Kidney capillary endothelial cell (primary cell): ENCODE measurements around the gene MAGI2.
"Not testable (repeated sequence)": the region's sequence is repeated elsewhere in the genome, so short reads cannot be mapped to it uniquely, and the experiment has no call there.

Experiments
- DNase-seq: peaks from one replicate; pipeline ENCODE4 v3.0.0-alpha.2; 2018; ENCODE audit warnings: low spot score

MAGI2 gene

DNA sequence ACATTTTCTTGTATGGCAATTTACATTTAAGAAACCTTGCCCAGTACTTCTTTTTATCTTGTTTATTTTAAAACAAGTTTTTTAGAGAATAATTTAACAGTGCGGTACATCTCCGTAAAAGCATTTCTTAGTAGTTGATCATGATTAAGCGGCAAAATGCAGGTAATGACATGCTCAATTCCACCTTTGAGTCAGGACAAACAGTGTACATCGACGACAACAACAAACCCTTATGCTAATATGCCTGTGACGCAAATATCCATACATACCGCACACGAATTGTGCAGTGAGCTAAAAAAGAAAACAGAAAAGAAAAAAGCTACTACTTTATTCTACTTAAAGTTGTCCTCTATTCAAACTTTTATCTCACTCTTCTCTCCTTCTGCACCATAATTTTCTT lies 1.9 kb downstream of the MAGI2 start:
- no peak for DNase-seq

DNA sequence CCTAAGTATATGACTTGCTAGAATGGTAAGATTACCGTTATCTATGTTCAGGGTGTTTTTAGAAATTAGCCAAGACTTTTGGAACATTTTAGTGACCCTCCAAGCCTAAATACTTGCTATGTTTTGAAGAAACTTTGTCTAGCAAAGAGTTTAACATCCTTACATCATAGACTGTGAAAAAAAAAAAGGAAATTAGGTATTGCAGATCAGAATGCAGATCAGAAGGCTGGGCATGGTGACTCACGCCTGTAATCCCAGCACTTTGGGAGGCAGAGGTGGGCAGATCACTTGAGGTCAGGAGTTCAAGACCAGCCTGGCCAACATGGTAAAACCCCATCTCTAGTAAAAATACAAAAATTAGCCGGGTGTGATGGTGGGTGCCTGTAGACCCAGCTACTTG lies 10.7 kb downstream of the MAGI2 start:
- DNase-seq: not testable (repeated sequence)

DNA sequence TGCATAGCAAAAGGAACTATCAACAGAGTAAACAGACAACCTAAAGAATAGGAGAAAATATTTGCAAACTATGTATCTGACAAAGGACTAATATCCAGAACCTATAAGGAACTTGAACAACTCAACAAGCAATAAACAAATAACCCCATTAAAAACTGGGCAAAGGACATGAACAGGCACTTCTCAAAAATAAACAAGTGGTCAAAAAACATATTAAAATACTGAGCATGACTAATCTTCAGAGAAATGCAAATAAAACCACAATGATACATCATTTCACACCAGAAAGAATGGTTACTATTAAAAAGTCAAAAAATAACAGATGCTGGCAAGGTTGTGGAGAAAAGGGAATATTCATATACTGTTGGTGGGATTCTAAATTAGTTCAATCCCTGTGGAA lies 17.1 kb downstream of the MAGI2 start:
- DNase-seq: no peak

DNA sequence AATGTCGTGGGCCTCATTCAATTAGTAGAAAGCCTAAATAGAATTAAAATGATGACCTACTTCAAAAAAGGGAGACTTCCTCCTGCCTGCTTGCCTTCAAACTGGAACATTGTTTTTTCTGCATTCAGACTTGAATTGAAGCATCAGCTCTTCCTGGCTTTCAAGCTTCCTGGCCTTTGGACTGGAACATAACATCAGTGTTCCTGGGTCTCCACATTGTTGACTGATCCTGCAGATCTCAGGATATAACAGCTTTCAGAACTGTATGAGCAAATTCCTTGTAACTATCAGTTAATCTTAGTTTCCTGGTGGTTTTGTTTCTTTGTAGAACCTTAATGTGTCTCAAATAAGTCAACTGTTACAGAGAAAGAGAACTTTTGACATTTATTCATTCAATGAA lies 18.6 kb downstream of the MAGI2 start:
- DNase-seq: no peak

DNA sequence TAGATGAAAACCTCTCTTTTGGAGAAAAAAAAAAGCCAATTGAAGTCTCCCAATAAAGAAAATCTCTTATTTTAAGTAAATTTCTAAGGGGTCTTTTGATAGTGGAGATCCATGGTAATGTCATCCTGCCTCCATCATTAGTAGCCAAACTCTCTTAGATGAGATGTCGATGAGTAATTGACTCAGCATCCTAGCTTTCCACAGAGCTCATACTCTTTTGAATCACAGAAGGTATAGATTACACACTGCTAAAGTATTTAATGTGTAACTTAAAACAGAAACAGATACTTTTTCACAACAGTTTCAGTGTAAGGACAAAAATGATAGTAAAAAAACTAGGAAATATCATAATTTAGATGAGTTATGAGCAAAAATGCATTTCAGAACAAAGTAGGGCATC lies 19.4 kb downstream of the MAGI2 start:
- no peak for DNase-seq

DNA sequence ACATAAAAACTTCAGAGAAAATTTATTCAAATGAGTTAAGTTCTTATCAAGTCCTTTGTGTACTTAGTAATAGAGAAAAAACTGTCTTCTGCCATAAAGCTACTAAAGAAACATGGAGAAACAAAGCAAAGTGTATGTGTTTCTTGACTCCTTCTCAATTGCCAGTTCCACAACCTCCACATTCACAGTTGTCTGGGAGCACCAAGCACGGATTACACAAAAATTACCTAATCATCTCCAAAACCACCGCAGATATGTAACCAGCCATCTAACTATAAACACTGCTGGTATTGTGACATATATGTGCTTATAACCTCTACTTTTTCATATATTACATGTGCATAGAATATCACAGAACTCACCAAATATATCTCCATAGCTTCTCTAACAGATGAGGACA lies 23.1 kb downstream of the MAGI2 start:
- no peak for DNase-seq

DNA sequence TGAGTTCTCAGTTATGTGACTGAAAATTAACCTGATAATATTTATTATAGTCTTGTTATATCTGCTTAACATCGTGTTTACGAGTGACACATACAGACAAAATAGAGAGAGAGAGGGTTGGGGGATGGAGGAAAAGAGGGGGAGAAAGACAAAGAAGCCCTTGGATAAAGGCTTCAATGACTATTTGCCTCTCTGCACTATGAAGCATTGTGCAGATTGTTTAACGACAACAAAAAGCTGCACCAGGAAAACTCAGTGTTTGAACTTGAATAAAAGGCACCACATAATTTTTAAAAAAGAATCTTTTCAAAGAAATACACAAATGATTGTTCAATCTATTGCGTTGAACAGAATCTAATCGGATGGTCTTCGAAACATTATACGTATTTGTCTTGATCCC lies 27.8 kb downstream of the MAGI2 start:
- DNase-seq: no peak

DNA sequence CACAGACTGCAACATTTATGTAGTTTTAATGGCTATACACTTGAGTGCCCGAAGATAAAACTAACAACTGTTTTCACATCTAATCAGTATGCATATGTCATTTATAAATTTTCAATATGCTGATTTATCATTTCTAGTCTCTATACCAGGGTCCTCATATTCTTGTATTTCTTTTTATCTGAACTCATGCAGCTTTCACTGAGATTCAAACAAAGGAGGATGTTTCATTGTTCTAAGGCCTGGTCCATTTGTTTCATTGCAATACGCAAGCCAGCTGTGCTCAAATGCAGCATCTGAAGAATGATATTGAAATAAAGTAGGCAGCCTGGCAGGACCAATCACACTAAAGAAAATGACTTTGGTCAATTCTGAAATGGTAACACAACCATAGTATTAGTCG lies 31.7 kb downstream of the MAGI2 start:
- no peak for DNase-seq

DNA sequence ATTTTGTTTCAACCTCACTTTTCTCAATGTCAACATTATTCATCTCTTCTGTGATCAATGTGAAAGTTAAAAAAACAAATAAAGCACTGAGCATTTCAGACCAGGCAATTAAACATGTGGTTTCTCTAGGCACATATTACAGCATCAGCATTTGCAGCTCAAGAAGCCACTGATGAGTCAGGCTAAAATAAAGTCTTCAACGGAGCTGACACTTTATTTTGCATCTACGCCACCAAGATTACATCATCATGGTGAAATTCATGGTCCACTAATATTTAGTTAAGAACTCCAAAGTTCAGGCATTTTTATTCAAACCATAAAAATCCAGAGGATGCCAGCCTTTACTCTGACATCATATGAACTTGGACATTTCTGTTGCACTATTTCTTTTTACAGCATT lies 33.0 kb downstream of the MAGI2 start:
- no peak for DNase-seq

DNA sequence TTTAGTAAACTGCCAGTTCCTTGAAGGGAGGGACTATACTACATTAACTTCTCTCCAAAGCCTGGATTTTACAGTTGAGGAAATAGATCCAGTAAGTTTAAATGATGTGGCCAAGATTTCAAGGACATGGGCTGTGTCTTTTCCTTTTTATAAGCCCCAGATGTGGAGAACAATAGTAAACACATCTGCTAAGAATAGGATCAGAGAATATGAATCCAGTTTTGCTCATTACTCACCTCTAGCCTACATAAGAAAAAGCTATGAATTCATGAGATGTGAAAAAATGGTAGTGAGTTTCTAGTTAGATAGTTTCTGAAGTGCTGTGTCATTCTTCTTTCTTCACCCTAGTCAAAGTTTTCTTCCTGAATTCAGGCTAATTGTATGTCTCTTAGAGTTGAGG lies 38.6 kb downstream of the MAGI2 start:
- DNase-seq: no peak

DNA sequence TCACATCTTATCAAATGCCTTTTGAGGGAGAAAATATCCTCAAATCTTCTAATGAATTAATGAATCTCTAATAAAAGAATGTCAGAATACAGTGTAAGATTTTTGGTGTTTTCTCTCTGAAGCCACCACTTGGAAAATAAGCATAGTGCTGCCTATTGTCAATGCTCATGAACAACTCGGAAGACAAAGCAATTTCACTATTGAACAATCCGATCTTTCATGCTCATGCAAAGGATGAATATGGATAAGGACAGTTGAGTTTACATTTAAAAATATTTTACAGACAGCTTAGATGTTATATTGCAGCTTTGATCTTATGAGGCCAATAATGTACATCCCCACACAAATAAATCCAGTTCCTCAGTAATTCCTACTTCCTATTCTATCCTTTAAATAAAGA lies 40.6 kb downstream of the MAGI2 start:
- no peak for DNase-seq

DNA sequence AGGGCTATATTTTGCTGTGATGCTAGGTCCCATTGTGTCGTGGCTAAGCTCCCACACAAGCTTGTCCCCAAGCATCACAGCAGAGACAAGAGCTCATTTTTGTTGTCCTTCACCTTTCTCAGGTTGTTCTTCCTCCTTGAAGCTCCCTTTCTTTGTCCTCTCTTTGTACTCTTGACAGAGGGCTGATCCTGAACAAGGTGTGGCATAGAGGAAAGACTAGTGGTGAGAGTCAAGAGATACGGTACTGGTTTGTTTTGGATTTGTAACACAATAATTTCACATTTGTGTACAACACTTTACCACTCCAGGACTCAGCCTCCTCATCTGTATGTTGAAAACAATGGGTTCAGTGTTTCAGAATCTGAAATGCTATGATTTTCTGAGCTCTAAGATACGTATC lies 41.0 kb downstream of the MAGI2 start:
- no peak for DNase-seq

DNA sequence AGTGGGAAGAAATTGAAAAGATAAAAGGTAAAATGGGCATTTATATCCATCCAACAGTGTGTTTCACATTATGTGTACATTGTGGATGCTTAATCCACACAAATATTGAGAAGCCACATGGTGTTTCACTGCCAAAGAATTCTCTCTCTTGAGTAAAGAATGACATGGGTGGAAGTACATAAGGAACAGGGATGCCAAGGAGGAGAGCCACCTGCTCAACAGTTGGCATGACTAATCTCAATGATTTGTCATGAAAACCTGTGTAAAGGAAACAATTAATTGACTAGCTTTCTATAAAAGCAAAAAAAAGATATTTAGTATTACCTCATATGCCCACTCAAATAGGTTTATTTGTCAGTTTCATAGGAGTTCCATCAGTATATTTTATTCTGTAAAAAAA lies 43.1 kb downstream of the MAGI2 start:
- no peak for DNase-seq

DNA sequence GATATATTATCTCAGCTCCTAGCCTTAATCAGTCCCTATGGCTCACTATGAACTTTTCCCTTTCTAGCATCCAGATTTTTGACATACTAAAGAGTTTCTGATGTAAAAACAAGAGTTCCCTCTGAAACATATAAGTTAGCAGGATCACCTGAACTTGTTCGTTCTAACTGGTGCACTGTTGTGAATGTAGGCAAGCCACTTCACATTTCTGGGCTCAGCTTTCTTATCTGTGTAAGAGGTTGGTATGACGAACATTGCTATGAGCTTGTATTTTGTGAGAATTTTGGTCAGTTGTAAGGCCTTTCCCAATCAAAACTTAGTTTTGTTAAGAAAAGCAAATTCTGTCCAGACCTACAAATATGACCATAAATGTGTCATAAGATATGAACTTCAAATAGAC lies 46.1 kb downstream of the MAGI2 start:
- DNase-seq: no peak

DNA sequence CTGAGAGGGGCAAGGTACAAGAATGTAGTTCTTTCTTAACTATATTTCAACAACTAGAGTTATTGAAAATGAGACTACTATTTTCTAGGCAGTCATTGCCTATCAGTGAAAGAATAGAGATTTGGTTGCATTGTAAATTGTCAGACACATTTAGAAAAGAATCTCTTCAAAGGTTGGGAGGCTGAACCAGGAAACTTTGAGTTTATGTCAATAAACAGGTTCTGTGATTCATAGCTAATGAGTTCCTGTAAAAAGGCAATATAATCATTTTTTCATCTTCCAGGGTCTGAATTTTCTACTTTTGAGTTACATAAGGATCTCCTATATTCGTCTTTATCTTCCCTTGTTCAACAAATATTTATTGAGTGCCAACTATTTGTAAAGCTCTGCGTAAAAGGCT lies 47.1 kb downstream of the MAGI2 start:
- no peak for DNase-seq

DNA sequence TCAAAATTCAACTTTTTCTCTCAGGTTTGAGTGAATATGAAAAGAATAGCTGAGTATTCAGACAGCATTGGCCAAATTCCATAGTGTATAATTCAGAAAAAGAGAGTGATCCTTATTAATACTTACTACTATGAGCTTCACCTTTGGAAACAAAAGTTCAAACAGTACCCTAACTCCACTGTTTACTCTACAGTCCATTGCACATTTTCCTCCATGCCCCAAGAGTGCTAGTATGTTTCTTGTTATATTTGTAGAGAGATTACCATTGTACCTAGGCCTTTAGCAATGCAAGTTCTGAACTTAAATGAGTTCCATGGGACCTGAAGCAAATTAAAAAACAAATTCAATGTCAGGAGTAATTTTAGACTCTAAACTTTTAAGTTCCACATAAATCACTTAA lies 48.1 kb downstream of the MAGI2 start:
- DNase-seq: no peak

DNA sequence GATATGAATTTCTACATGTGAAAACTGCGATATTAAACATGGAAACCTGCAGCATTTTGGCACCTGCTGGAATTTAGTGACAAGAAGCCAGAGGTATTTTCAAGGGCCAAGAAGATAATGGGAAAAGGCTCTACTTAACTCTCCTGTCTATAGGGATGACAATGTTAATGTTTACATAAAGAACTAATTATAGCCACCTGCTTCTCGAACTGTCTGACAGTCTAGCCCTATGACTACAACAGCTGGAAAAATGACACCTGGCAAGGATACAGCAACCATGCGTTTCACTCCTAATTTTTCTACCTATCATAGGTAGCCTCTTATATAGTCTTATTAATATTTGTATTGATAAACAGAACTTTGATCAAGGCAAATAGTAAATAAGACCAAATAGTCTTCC lies 49.6 kb downstream of the MAGI2 start:
- no peak for DNase-seq

DNA sequence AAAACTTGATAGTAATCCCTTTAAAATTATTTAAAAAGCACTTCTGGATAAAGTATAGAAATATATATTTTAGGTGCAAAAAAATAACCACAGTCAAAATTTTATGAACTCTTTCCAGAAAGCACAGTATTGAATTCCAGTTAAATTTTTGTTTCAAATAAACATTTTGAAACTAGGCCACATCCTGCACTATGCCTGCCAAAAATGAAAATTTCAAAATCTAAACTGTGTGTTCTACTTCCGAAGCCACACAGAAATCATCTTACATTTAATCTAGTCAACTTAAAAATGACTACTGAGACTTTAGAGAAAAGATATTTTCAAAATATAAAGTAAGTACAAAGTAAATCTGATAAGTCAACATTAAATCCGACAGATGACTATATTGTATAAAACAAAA lies 50.0 kb downstream of the MAGI2 start:
- no peak for DNase-seq

DNA sequence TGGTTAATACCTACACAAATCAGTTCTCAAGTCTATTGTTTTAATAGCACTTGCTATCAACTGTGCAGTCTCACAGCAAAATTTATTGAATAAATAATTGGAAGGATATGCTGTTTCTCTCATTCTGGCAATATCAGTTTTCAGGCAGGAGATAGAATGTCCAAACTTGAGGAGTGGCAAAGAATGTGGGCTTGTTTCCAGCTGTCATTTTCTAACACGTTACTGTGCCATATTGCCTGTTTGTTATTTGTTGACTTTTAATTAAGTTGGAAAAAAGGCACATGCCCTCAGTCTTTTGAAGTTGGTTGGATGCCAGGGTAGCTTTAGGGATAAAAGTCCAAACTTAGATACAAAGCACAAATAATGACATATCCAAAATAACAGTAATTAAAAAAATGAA lies 52.2 kb downstream of the MAGI2 start:
- no peak for DNase-seq

DNA sequence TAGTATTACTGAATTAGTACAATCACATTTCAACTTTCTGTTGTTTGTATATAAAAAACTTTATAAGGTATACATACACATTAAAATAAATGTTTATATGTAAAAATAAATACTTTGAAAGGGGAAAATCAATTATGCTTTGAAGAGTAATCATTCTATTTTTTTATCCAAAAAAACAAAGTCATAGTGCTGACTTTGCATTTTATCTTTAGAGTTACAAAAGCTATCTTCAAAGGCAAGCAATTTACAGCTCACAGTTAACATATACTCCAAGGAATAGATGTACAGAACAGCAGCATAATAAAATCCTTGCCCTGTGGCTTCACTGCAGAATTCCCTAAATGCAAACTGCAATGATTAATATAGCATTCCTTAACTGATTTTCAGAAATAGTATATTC lies 53.2 kb downstream of the MAGI2 start:
- no peak for DNase-seq

DNA sequence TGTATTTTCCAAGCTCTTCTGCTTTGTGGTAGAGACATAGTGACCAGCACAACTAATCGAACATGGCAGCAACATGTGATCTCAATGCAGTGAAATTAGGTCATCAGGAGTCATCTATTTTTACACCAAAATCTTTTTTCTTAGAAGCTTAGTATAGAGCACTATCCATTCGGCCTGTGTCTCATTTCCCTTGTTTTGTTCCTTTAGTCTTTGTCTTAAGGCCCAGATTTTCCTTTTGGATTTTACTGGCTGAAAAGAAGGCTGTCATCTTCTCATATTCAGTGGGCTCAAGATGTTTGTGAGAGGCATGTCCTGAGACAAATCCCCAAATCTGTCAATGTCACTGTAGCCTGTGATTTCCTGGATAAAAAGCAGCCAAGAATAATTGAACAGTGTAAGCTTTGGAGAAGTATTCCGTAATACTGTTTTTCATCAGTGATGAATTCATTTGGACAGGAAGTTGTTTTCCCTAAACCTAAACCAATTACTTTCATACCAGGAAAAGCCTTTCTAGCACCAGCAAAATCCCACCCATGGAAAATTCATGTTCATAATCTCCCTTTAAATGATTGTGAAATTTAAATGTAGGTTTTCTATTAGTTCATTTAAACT lies 55.2 kb downstream of the MAGI2 start:
- DNase-seq: peak; percentile 38

DNA sequence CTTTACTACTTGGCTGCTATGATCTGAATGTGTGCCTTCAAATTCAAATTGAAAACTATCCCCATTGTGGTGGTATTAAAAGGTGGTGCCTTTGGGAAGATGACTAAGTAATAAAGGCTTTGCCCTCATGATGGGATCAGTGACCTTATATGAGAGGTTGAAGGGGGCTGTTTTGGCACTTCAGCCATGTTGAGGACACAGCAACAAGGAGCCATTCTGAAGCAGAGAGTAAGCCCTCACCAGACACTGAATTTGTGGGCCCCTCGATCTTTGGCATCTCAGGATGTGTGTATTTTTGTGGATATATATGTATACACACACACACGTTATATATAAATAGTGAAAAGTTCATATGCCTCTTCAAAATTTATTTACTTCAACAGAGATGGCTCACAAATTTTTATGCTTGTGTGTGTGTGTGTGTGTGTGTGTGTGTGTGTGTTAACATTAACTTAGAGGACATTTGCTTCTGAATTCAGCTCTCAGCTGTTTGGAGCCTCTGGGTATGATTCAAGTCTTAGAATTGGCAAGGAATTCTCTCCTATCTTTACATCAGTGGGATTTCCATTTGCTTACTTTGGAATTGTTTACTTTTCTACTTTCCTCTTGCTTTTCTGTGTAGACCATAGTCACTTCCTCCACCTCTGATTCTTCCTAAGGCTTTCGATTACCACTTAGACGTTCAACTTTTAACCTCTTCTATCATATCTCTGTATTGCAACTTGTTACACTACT lies 66.6 kb downstream of the MAGI2 start:
- no peak for DNase-seq

DNA sequence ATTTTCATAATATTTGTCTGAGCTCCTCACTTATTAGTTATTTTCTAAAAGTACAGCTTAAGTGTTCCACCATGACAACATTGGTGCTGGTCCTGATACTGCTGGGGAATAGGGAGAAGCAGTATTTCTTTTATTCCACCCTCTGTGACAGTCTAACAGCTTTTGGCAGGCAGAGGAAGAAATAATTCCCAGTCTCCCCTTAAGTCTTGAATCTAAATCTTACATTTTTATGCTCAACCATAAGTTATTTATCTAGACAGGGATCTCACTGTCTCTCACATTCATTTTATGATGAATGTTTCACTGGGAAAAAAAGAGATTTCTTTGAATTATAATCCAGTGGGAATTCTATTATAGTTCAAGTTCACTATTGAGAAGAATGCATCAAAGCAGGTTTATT lies 71.5 kb downstream of the MAGI2 start:
- DNase-seq: no peak

DNA sequence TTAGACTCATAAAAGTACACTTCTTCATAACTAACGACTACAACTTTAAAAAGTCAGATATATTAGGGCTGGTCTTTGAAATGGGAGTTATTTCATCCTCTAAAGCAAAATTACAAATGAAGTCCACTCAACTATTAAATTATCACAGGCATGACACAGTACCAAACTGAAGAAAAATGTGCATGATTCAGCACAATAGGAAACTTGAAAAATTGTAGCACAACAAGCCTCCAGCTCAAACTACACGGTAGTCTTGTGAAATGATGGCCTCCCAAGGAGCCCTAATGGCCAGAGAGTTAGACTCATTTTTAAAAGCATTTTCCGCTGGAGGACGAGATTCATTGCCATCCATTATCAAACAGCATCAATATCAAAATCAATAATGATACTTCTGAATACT lies 76.4 kb downstream of the MAGI2 start:
- DNase-seq: no peak
